GM12875 (cell line): ENCODE data around the gene GNA14.
"Not testable (repeated sequence)": the region's sequence is repeated elsewhere in the genome, so short reads cannot be mapped to it uniquely, and the experiment has no call there.

Experiments used
- H3K4me3 ChIP-seq: one replicate; pipeline ENCODE4 v1.5.1; 2011; ENCODE audit warnings: low read depth, low read length, control low read depth
- CTCF ChIP-seq: IDR thresholded peaks from 2 replicates; pipeline ENCODE4 v1.5.1; 2011; ENCODE audit warnings: low read depth, mild to moderate bottlenecking, control low read depth, inconsistent platforms, low read length, moderate library complexity, borderline replicate concordance; ENCODE audit not compliant: insufficient read depth

GNA14 gene

GRCh38 chr9:77423841-77424240 is 224.3 kb downstream of the GNA14 start:
- H3K4me3 ChIP-seq, result no peak overlapping the region
- no peak for TF ChIP-seq CTCF

- H3K4me3 ChIP-seq, result no peak overlapping the region
Observed at GRCh38 chr9:77422969-77423368, 225.2 kb downstream of the GNA14 start.

GRCh38 chr9:77421506-77422265 is 226.4 kb downstream of the GNA14 start:
- H3K4me3 ChIP-seq, result no peak overlapping the region
- TF ChIP-seq CTCF, result no peak

More at GRCh38 chr9:77422969-77423368, 225.2 kb downstream of the GNA14 start:
- no peak for TF ChIP-seq CTCF

GRCh38 chr9:77420641-77421040 is 227.5 kb downstream of the GNA14 start:
- no peak overlapping the region for H3K4me3 ChIP-seq

GRCh38 chr9:77418226-77418625 is 229.9 kb downstream of the GNA14 start:
- no peak overlapping the region for H3K4me3 ChIP-seq
- TF ChIP-seq CTCF, result no peak

More at GRCh38 chr9:77420641-77421040, 227.5 kb downstream of the GNA14 start:
- TF ChIP-seq CTCF, result no peak

GRCh38 chr9:77417566-77417965 is 230.6 kb downstream of the GNA14 start:
- H3K4me3 ChIP-seq, result no peak overlapping the region
- no peak for TF ChIP-seq CTCF

- not testable (repeated sequence) for H3K4me3 ChIP-seq
Observed at GRCh38 chr9:77408521-77408920, 239.6 kb downstream of the GNA14 start.
